Hepatocyte (in vitro differentiated cells): Measurements from ENCODE around the gene PTPRU. TPM values are rescaled to one million over a fixed set of nuclear protein-coding genes. Genes with fewer than 3 reads are reported as not detected.

Experiments used
- DNase-seq: peaks from one replicate; pipeline ENCODE4 v3.0.0-alpha.2; 2016; ENCODE audit warnings: low spot score
- H2AFZ ChIP-seq: fragments of 200-600 bp; sonication (generic); 2 replicates; pipeline ENCODE4 v1.6.0; 2016; ENCODE audit warnings: antibody characterized with exemption, mild to moderate bottlenecking
- H3K27ac ChIP-seq: fragments of 200-600 bp; sonication (generic); 2 replicates; pipeline ENCODE4 v1.5.1; 2016; ENCODE audit warnings: mild to moderate bottlenecking
- H3K27me3 ChIP-seq: fragments of 200-600 bp; sonication (generic); 2 replicates; pipeline ENCODE4 v1.6.1; 2016
- H3K36me3 ChIP-seq: fragments of 200-600 bp; sonication (generic); replicated peaks from 2 replicates; pipeline ENCODE4 v1.5.1; 2016; ENCODE audit warnings: low read depth; ENCODE audit not compliant: insufficient read depth
- H3K4me1 ChIP-seq: fragments of 200-600 bp; sonication (generic); 2 replicates; pipeline ENCODE4 v1.5.1; 2016; ENCODE audit warnings: mild to moderate bottlenecking, moderate library complexity; ENCODE audit not compliant: insufficient read depth
- H3K4me2 ChIP-seq: fragments of 200-600 bp; sonication (generic); 2 replicates; pipeline ENCODE4 v1.6.0; 2016
- H3K4me3 ChIP-seq: fragments of 200-600 bp; sonication (generic); 2 replicates; pipeline ENCODE4 v1.5.1; 2016; ENCODE audit warnings: mild to moderate bottlenecking
- H3K79me2 ChIP-seq: fragments of 200-600 bp; sonication (generic); 2 replicates; pipeline ENCODE4 v1.6.0; 2017; ENCODE audit warnings: mild to moderate bottlenecking
- H3K9me2 ChIP-seq: fragments of 200-600 bp; sonication (generic); replicated peaks from 2 replicates; pipeline ENCODE4 v1.6.0; 2017; ENCODE audit warnings: mild to moderate bottlenecking; ENCODE audit not compliant: insufficient read depth
- H3K9me3 ChIP-seq: fragments of 200-600 bp; sonication (generic); 2 replicates; pipeline ENCODE4 v1.5.1; 2016; ENCODE audit warnings: low read depth, mild to moderate bottlenecking
- H4K20me1 ChIP-seq: fragments of 200-600 bp; sonication (generic); 2 replicates; pipeline ENCODE4 v1.6.0; 2016; ENCODE audit warnings: mild to moderate bottlenecking; ENCODE audit not compliant: insufficient read depth, poor library complexity, severe bottlenecking
- EZH2 ChIP-seq: fragments of 200-600 bp; sonication (generic); IDR thresholded peaks from 2 replicates; pipeline ENCODE4 v1.6.1; 2016; ENCODE audit warnings: antibody characterized with exemption, mild to moderate bottlenecking, borderline replicate concordance
- EZH2phosphoT487 ChIP-seq: fragments of 200-600 bp; sonication (generic); IDR thresholded peaks from one replicate; pipeline ENCODE4 v1.6.1; 2018; ENCODE audit warnings: antibody characterized with exemption, mild to moderate bottlenecking, low read depth, moderate library complexity; ENCODE audit not compliant: unreplicated experiment, severe bottlenecking
- WGBS: methylation state at CpG from one replicate; pipeline ENCODE4 v1.1.6; 2016; ENCODE audit warnings: low lambda C conversion rate; ENCODE audit errors: missing lambda C conversion rate; 5-methylcytosine and 5-hydroxymethylcytosine counted together
- polyA plus RNA-seq: library from polyadenylated mRNA; unstranded; fragments of >200 nt; fragmentation: Nextera tagmentation; extraction: Ambion mirVana; gene quantifications from 2 replicates; pipeline ENCODE4 v1.2.1, GENCODE V29; 2016
- total RNA-seq: library from RNA; depleted of rRNA; stranded (reverse); fragments of >200 nt; gene quantifications from 2 replicates; pipeline ENCODE4 v1.2.3, GENCODE V29; 2014
- TF ChIP-seq, protein P1 (sequence below): fragments of 200-600 bp; sonication (generic); IDR thresholded peaks from 2 replicates; pipeline ENCODE4 v1.5.1; 2016; ENCODE audit warnings: antibody characterized with exemption, mild to moderate bottlenecking; ENCODE audit not compliant: poor library complexity

PTPRU gene
- total and polyA plus RNA-seq, 2 experiments from 2014 or later = 34.3 to 38.7 TPM

DNA sequence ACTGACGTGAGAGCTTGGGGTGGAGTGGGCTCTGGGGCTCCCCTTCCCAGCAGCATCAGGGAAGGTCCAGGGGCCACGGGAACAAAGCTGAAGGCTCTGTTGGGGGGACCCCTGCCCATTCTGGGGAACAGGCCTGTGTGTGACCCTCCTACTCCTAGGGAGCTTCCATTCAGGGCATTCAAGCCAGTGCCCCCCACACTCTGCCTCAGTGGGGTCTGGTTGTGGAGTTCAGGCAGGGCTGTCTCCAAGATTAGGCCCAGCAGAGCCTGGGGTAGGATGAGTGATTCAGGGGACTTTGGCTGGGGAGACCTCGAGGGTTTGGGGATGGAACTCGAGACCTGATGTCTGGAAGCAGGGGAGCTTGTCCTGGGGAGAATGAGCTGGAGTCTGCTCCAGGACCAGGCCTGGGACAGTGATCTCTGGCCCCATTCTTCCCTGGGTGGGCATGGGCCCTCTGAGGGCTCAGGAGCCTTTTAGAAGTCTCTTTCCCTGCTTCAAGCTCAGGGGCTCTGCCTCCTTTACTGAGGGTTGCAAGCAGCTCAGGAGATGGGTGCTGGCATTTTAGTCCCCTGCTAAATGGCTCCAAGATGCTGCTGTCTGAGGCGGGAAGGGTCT lies 81.7 kb downstream of the PTPRU start:
- Histone ChIP-seq H4K20me1 (no peaks in the 10 kb centered on the region), H3K36me3 (no peaks in the 10 kb centered on the region)
- TF ChIP-seq EZH2phosphoT487 = no peak
- TF ChIP-seq EZH2 = no peak
- TF ChIP-seq, protein P1, sequence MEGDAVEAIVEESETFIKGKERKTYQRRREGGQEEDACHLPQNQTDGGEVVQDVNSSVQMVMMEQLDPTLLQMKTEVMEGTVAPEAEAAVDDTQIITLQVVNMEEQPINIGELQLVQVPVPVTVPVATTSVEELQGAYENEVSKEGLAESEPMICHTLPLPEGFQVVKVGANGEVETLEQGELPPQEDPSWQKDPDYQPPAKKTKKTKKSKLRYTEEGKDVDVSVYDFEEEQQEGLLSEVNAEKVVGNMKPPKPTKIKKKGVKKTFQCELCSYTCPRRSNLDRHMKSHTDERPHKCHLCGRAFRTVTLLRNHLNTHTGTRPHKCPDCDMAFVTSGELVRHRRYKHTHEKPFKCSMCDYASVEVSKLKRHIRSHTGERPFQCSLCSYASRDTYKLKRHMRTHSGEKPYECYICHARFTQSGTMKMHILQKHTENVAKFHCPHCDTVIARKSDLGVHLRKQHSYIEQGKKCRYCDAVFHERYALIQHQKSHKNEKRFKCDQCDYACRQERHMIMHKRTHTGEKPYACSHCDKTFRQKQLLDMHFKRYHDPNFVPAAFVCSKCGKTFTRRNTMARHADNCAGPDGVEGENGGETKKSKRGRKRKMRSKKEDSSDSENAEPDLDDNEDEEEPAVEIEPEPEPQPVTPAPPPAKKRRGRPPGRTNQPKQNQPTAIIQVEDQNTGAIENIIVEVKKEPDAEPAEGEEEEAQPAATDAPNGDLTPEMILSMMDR = no peak

DNA sequence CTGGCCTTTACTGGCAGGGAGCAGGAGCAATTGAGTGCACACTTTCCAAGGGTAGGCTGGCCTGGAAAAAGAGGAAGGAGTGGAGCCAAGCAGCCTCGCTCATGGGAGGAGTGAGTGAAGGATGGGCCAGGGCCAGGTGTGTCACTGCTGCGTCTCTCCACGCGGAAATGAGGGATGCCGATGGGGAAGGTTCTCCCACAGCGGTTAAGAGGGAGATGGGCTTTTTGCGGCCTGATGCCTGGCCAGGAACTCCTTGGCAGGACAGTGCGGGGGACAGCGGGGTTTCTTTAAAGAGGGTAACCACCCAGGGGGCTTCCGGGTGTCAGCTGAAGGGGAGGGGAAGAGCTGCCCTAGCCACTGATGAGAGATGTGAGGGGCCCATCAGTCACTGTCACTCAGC lies 82.4 kb downstream of the PTPRU start:
- DNase-seq = no peak
- Histone ChIP-seq H4K20me1 (no peaks in the 10 kb centered on the region), H3K79me2 (no peaks in the 10 kb centered on the region), H3K4me3 (no peak overlapping the region), H2AFZ (no peak overlapping the region), H3K36me3 (no peaks in the 10 kb centered on the region), H3K4me2 (no peak overlapping the region), H3K4me1 (no peaks in the 10 kb centered on the region), H3K9me3 (no peaks in the 10 kb centered on the region), H3K9me2 (no peaks in the 10 kb centered on the region), H3K27me3 (no peaks in the 10 kb centered on the region), H3K27ac (no peak overlapping the region)
- WGBS = 94% methylated on average over 10 of the region's 10 CpGs
- TF ChIP-seq EZH2phosphoT487 (no peak), EZH2 (no peak)
- TF ChIP-seq, protein P1 = no peak

More for the DNA sequence above, 81.7 kb downstream of the PTPRU start:
- Histone ChIP-seq H3K9me2 (no peaks in the 10 kb centered on the region), H3K4me2 (no peak overlapping the region), H3K4me3 (no peak overlapping the region), H3K79me2 (no peaks in the 10 kb centered on the region), H3K9me3 (no peaks in the 10 kb centered on the region), H3K27me3 (no peaks in the 10 kb centered on the region), H2AFZ (no peak overlapping the region), H3K27ac (no peak overlapping the region), H3K4me1 (no peaks in the 10 kb centered on the region)
- WGBS = 91% methylated on average over 5 of the region's 5 CpGs
- no peak for DNase-seq

DNA sequence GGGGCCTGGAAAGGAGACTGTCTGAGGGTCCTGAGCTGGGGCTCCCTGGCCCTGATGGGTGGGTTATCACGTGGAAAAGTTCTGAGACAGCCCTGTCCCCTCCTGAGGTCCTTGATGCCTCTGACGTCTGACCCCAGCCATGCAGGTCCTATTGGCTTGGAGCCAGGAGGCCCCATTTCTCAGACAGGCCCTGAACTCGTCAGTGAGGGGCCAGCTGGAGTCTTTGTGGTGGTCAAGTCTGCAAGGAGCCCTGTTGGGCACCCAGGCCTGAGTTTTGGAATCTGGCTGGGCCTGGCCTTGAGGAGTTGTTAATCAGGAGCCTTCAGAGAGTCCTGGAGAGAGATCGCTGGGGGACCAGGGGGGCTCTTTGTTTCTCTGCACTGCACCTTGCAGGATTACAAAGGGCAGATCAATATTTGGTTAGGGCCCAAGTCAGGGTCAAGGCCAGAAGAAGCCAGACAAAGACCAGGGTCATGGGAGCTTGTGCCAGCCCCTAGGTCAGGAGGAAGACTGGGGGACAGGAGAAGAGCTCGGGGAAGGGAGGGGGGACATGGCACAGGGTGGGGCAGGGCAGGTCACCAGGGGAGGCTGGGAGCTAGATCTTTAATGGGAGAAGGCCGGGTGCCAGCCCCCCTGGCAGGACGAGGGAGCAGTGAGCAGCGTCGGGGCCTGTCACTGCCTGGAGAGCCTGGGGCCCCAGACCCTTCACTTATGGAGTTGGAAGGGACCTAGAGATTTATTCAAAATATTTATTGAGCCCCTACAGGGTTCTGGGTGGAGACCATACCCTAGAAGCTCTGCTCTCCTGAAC lies 83.2 kb downstream of the PTPRU start:
- H2AFZ ChIP-seq = no peak overlapping the region
- WGBS = 95% methylated on average over 8 of the region's 9 CpGs
- no peak for DNase-seq

More for the DNA sequence above, 83.2 kb downstream of the PTPRU start:
- Histone ChIP-seq H3K27ac (no peak overlapping the region), H3K4me3 (no peak overlapping the region), H3K9me3 (no peaks in the 10 kb centered on the region), H3K27me3 (no peaks in the 10 kb centered on the region), H3K4me2 (no peak overlapping the region), H4K20me1 (no peaks in the 10 kb centered on the region), H3K9me2 (no peaks in the 10 kb centered on the region), H3K4me1 (no peaks in the 10 kb centered on the region), H3K79me2 (no peaks in the 10 kb centered on the region), H3K36me3 (no peaks in the 10 kb centered on the region)
- no peak for TF ChIP-seq EZH2
- TF ChIP-seq, protein P1 = no peak
- no peak for TF ChIP-seq EZH2phosphoT487
